LHCN-M2 (cell line): ENCODE data around the gene EIF6. TPM values are rescaled to one million over a fixed set of nuclear protein-coding genes. Genes with fewer than 3 reads are reported as not detected.
"Not testable (repeated sequence)": the region's sequence is repeated elsewhere in the genome, so short reads cannot be mapped to it uniquely, and the experiment has no call there.

Experiments
- DNase-seq: peaks from one replicate; pipeline ENCODE4 v3.0.0-alpha.2; 2012; ENCODE audit warnings: low read depth
- polyA plus RNA-seq: library from polyadenylated mRNA; unstranded; fragments of >200 nt; gene quantifications from one replicate; pipeline ENCODE4 v1.2.1, GENCODE V29; 2012; ENCODE audit warnings: missing spikeins
- total RNA-seq: library from RNA; depleted of rRNA; stranded (reverse); fragments of >200 nt; gene quantifications from 2 replicates; pipeline ENCODE4 v1.2.3, GENCODE V29; 2014; rRNA removed

The EIF6 gene
- total RNA-seq = 265 and 277 TPM in 2 replicates
- 351 TPM for polyA plus RNA-seq

DNA sequence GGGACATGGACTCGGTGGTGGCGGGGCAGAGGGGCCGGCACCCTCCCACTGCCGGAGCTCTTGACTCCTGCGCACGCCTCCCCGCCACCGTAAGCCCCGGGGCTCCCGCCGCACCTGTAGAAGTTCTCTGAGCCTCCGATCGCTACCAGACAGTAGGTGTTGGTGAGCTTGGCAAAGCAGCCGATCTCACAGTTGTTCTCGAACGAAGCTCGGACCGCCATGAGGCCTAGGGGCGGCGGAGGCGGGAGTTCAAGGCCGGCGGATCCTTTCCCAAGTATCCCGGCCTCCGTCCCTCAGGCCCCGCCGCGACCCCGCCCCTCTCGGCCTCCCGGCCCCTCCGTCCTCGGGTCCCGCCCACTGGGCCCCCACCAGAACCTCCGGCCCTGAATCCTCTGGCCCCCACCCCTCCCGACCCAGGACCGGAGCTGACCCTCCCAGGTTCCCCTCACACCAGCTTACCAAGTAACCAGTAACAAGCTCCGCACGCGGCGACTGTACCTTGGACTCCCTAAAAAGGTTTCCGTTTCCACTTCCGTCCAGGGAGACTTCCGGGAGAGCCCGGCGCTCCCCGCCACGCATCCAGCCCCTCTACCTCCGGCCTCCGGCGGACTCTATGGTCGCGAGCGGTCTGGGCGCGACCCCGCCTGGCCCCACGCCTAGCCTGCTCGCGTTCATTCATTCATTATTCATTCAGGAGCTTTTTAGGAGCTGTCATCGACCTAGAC is at the start of gene EIF6:
Gene EIF6 (minus strand): TSS at position 506 of the 725 bp plus-strand sequence. CDS start 285 bp downstream, at position 221.
- DNase-seq = peak; percentile 91

DNA sequence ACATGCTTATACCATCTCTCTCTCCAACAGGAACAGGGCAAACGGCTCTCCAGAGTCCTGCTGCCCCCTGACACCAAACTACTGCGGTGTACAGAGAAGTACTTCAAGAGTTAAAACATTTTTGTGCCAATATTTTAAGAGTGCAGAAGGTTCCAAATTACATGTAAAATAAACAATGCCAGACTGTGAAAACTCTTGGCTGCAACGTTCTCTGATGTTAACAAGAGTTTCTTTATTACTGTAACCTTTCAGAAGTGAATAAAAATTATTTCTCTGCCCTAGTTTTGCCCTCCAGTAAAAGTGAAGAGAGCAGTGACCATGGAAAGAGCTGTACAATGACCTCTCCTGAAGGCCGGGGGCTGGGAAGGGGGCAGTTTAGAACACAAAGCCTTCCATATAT is 49.0 kb upstream of the EIF6 start:
- no peak for DNase-seq

DNA sequence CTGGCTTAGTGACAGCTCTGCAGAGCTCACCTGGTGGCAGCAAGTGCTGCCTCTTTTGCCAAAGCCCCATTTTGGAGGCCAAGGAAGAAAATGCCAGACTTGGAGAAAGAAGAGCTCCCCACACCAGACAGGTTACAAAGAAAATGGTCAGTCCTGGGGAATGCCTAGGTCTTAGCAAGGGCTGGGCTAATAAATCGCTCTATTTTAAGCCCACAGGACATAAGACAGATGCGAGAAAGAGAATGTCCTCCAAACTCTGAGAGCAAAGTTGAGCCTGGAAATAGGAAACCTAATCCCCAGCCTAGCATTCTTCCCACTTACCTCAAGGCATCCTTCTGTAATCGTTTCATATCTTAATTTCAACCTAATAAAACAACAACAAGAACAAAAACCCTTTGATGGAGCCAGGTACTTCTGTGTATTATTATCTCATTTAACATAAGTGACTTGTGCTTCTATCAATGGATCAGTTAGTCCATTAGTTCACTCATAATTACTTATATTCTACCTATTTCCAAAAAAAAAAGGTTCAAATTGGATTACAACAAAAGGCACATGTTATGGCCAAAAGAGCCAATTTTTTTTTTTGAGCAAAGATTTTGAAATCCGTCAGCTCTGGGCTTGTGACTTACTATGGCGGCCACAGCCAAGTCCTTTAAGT is 48.1 kb upstream of the EIF6 start:
- DNase-seq = no peak

DNA sequence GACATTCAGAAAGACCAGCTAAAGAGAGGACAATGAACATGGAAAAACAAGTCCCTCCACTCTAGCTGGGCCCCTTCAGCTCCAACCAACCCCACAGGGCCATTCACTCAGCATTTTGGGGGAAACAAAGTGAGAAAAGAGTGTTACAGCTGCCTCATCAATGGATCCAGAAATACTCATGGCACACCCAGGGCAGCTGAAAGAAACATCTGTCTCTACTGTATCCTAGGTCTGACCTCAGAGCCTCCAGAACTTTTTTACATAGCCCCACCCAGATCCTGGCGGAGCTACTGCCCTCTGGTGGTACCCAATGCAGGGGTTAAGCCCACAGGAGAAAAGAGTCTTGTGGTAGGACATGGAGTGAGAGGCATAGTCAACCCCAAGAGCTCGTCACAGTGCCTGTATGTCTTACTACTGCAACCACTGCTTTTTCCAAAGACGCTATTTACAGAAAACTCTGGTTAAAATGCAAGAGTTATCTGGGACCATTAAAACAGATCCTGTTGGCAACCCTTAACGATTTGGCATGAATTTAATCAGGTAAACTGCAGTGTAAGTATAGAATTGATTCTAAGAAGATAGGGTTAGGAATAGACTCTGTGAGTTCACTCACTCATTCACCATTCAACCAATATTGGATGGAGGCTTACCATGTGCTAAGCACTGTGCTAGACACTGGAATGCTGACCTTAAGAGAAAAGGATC is 45.0 kb upstream of the EIF6 start:
- DNase-seq = peak; percentile 90

DNA sequence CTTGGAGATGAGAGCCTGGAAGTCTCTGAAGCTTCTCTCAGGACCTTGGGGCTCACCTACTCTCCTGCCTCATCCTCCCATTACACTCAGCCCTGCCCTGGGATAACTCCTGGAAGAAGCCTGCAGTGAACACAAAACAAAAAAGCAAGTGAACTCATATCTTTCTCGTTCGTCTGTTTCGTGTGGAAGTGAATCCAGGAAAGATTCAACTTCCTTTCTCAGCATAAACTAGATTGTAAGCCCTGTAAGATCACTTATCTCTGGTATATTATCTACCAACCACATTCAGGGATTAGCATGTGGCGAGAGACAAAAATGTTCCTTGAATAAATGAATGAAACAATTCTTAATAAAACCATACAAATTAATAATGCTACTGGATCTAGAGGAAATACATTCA is 44.1 kb upstream of the EIF6 start:
- no peak for DNase-seq

DNA sequence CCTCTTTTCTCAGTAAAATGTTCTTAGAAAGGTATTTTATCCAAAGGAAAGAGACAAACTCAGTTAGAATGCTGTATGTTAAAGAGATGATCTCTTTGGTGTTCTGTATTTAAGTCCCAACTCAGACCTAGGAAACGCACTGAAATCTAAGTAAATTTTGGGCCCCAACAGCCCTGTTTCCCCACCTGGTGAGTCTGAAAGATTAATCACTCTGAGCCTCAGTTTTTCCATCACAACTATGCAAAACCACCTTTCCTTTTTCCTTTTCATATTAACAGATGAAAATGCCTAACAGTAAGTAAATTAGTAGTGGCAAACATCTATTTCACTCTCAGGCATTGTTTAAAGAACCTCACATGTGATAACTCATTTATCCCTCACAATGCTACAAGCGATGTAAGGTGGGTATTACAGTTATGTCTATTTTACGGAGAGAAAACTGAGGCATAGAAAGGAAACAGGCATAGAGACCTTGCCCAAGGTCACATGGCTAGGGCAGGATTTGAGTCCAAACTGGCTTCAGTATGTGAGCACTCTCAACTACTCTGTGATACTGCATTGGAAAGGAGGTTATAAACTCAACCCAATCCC is 43.6 kb upstream of the EIF6 start:
- no peak for DNase-seq

DNA sequence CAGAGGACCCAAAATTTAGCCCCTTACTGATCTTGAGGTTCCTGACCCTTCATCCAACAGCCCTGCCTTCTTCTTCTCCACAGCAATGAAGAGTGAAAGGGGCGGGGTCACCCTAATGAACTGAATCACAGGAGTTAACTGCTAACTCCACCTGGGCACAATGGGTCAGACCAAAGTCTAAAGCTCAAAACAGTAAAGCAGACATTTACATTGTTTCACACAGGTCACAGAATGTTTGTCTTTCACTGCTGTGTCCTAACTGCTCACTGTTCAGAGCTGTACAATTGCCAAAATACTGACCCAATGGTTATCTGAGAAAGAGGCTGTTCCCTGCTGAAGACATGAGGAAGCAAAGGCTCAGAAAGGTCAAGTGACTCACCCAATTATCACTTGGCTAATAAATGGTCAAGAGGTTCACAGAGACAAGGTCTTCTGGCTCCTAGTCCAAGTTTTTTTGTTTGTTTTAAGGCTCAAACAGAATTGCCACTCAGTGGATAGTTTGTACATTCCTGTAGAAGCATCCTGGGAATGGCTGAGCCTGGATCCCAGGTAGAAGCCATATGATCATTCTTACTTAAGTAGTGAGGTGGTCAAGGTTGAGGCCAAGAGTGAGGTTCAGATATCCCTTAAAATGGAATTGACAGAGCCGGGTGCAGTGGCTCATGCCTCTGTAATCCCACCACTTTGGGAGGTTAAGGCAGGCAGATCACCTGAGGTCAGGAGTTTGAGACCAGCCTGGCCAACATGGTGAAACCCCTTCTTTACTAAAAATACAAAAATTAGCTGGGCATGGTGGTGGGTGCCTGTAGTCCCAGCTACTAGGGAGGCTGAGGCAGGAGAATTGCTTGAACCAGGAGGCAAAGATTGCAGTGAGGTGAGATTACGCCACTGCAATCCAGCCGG is 42.8 kb upstream of the EIF6 start:
- DNase-seq = peak; percentile 92

DNA sequence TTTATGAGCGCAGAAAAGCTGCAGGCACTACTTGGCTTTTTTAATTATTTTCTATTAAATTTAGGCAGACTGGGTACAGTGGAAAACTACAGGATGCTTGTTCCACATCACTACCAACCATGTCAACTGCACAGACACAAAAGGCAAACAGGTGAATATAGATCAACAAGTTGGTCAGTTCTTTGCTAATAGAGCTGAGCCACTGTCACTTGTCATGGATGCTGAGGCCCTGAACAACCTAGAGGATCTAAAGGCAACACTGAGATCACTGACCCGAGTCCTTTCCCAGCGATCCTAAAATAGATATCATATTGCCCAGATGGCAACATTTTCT is 42.1 kb upstream of the EIF6 start:
- no peak for DNase-seq

DNA sequence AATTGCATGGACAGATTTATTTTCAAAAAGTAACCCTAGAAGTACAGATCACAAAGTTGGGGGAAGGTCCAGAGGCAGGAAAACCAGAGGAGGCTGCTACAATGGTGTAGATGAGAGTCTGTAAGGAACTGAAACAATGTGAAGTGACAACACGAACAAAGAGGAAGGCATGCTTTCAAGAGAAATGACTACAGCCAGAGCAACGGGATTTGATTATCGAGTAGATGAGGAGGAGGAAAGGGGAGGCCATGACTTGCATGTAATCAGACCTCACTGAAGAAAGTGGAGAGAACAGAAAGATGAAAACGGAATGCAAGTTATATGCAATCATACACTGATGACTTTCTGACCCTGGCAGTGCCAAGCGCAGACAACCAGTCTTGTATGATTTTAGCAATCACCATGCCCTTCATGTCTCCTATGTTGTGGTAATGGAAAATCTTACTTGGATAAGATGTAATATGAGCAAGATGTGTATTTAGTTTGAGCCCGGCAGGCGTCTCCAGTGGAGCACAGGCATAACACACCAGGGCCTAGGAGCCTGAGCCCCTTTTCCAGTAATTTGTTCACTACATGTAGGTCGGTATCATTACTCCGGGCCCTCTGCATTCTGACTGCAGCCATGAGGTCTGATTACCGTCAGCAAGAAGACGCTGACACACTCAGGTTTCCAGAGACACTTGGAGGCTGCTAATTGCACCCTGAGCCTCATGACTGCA is 41.6 kb upstream of the EIF6 start:
- no peak for DNase-seq

DNA sequence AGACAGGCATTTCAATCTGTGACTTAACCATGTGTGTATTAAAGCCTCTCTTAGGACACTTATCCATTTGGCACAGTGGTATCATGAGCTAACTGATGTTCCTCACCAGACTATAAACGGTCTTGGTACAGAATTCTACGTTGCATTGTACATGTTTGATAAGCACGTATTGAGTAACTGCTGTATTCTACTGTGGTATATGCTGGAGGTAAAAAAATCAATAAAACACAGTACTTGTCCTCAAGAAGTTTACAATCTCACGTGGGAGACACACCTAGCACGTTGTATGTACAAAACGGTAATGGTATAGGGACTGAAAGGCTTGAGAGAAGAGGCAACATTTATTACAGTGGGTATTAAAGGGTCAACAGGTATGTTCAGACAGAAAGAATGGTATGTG is 40.8 kb upstream of the EIF6 start:
- DNase-seq = no peak

DNA sequence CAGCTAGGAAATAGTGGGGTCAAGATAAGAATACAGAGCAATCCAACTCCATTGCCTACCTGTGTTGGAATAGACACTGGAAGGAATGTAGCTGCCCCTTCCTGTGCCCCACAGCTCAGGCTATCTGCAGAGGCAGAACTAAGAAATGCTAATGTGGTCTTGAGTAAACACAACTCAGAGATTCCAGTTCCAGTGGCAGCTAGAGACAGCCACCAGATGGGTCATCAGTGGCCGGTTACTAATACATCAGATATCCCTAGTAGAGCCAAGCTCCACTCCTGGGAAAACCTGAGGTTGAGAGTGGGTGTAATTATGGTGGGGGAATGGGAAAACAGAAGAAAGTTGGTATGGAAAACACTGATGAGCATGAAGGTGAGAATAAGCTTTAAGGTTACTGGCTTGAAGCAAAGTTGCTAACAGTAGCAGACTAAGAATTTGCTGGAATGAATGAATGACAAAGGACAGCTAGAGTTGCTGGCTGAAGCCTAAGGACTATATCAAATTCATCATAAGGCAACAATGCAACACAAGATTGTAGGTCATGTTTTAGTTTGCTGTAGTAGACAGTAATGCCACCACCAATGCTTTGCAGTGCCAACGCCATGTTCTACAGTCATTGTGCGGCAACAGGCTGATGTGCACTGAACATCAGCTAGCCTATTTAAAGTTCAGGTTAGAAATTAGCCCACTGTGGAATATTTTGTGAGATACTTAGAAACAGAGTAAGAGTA is 36.0 kb upstream of the EIF6 start:
- DNase-seq = peak; percentile 94

DNA sequence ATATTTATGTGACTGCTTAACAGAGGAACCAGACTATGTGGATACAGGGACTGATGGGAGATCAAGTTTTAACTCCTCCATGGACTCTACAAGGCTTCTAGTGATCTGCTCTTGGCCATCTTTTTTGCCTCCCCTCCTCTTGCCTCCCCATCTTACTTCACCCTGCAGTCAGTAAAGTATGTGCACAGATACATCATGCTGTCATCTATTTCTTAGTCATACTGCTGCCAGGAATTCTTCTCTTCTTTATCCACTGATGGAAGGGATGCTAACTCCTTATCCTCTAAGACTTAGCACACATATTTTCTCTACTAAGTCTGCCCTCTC is 35.3 kb upstream of the EIF6 start:
- peak; percentile 69 for DNase-seq

DNA sequence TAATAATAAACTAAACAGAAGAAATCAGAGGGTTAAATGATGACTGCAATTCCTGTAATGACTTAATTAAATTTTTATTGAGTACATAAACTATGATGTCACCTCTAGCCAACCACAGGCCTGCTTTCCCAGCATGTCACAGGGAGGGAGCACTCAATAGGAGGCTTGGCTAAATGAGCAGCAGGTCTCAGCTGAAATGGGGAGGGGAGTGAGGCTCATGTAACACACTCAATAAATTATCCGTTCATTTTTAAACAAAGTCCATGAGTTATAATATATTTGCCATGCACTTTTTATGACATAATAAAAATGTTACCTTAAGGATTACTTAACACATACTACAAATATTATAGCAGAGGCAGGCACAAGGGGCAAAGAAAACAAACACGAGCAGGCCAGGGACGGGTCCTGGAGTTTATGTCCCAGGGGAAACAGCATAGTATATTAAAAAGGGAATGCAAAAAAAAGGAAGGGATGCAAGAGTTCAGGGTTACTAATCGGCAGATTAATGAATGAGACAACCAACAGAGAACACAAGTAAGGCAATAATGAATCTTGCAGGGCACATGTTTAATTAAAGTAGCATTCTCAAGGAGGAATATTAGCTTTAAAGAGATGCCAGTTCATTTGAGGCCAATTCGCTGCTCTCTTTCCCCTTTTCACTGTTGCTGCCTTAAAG is 34.8 kb upstream of the EIF6 start:
- peak; percentile 58 for DNase-seq

DNA sequence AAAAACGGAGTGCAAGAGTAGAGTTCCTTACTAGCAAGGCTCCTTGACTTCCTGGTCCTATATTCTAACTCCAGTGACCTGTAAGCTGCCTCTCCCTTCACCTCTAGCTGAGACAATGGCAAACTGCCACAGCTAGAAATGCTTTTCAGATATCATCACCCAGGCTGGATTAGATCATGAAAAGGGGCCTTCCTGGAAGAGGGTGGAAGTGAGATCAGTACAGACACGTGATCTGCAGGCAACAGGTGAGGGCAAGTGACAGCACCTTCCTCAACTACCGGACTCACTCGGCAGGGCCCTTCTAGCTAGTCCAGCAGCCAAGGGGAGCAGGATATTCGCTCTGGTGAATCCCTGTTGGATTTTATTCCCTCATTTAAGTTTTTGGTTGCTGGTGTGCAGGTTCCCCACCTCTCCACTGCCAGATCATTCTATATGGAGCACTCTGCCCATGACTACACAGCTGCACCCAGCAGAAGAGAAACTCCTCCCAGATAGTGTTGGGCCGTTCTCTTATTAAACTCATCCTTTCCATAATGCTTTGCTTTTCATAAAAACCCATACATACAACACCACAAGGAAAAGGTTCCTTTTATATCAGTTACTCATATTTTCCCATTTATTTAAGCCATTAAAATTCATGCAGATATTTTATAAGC is 34.1 kb upstream of the EIF6 start:
- peak; percentile 88 for DNase-seq

DNA sequence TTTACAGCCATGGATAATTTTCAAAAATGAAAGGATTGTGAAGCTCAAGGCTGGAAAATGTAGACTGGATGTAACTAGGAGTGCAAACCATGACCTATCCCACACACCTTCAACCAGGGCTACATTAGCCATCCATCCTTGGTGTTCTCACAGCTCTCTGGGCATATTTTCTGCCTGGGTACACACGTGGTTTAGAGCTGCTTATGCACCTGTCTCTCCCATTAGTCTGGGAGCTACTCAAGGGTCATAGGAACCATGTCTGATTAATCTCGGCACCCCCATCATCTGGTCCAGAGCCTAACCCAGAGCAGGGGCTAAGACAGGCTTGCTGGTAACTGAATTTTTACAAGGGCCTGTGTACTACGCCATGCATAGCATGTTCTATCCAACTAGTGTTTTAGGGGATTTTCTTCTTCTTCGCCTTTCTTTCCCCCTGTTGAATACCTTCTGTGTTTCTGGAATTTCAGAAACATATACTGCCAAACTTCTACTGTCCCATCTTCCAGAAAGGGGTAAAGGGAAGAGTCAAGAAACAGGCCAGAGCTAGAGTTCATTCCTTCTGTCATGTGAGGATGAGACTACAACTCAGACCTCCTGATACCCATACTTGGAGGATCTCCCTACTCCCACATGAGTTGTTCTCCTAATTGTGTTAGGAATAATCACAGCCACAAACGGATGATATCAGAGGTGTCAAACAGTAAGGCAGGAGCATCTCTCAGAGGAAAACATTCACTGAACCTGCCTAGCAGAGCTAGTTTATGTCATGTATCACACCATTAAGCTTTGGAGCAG is 33.0 kb upstream of the EIF6 start:
- no peak for DNase-seq

DNA sequence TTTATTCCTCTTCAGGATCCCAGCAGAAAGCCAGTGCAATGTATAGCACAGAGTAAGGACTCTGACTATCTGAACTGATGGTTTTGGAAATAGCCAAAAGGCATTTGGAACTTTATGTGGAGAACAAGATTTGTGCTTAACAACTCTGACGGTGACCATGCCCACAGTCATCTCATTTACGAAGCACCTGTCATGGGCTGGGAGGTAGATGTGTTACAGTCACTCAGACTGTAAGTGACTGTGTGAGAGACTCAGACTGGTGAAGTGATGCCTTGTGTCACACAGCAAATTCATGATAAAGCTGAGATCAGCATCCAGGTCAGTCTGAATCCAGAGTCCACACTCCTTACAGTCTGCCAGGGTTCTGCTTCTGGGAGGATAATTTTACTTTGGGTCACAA is 31.5 kb upstream of the EIF6 start:
- DNase-seq = peak; percentile 32

DNA sequence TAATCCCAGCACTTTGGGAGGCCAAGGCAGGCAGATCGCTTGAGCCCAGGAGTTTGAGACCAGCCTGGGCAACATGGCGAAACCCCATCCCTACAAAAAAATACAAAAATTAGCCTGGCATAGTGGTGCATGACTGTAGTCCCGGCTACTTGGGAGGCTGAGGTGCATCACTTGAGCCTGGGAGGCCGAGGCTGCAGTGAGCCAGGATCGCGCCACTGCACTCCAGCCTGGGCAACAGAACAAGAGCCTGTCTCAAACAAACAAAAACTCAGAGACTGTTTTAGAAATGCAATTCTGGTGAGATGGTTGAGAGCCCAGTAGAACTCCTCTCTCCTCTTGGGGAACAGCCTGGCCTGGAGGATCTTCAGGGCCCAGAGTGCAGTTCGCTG is 31.1 kb upstream of the EIF6 start:
- not testable (repeated sequence) for DNase-seq
